ENCODE results near the gene FOLR2.

GRCh38 chr11:72237112-72237931, 20.7 kb downstream of the FOLR2 start:
- no peak for TF ChIP-seq CTCF (IDR thresholded peaks at IDR 0.05)
- TF ChIP-seq POLR2A (IDR thresholded peaks at IDR 0.05): no peak
- TF ChIP-seq POLR2AphosphoS5 (IDR thresholded peaks at IDR 0.05; ENCODE audit: insufficient read depth in 1 of 2, low read depth in 1 of 2): no peak
